ENCODE data around the gene UBE2S.

Gene UBE2S

DNA sequence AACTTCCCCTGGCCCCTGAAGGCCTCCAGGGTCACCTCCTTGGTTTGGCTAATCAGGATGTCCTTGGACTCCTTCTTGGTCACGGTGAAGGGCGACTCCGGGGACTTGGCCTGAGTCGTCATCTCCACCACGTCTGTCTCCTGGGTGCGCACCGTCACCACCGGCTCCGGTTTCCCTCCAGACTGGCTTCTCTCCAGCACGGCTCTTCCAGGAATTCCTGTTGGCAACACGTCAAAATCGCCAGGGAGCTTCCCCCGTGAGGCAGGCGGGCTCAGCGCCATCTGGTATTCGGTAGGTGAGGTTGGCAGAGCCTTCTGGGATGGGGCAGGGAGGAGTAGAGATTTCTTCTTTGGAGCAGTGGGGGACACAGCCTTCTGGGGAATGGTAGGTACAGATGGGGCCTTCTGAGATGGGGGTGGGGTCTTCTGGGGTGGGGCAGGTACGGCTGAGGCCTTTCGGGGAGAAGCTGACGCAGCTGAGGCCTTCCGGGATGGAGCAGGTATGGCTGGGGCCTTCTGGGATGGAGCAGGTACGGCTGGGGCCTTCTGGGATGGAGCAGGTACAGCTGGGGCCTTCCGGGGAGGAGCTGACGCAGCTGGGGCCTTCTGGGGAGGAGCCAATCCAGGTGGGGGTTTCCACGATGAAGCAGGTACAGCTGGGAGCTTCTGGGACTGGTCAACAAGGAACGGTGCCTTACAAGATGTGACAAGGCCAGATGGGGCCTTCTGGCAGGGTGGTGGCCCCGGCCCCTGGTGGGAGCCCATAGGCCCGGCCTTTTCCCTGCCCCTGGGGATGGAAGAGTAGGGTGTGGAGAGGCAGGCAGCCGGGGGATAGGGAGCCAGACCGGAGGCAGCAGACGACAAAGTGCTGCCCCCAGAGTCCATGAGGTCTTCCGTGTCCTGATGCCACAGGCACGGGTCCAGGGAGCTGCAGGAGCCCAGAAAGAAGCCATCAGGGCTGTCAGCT lies 48.4 kb downstream of the UBE2S start:
- DNase-seq = no peak

GRCh38 chr19:55358493-55358892 lies 49.1 kb downstream of the UBE2S start:
- no peak for DNase-seq

- peak in 1 of 3 experiments; percentile 27 for DNase-seq
Observed at GRCh38 chr19:55355213-55355821, 52.3 kb downstream of the UBE2S start.

DNA sequence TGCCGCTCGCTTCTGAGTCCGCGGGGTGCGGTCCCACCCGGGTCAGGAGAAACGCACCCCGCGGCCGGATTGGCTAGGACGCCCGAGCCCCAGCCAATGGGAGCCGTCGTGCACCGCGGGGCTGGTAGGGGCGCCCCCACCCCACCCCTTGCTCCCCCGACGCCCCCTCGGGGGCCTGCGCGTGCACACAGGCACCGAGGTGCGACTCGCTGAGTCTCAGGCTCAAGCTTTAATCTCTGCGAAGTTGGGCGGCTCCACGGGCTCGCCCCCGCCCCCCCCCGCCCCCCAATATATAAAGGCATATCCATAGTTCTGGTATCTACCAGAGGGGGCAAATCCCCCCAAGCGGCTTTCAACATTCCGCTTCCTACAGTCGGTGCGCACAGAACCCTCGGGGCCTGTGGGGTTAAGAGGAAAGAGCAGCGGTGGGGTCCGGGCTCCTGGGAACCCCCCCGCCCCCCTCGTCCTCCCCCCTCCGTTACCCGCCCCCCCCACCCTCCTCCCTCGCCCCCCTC lies 52.8 kb downstream of the UBE2S start, which contains the start of gene COX6B2:
TSS of gene COX6B2 (minus strand) at position 22 of the 515 bp plus-strand sequence. CDS start 198 bp downstream, outside the sequence.
- DNase-seq = no peak

DNA sequence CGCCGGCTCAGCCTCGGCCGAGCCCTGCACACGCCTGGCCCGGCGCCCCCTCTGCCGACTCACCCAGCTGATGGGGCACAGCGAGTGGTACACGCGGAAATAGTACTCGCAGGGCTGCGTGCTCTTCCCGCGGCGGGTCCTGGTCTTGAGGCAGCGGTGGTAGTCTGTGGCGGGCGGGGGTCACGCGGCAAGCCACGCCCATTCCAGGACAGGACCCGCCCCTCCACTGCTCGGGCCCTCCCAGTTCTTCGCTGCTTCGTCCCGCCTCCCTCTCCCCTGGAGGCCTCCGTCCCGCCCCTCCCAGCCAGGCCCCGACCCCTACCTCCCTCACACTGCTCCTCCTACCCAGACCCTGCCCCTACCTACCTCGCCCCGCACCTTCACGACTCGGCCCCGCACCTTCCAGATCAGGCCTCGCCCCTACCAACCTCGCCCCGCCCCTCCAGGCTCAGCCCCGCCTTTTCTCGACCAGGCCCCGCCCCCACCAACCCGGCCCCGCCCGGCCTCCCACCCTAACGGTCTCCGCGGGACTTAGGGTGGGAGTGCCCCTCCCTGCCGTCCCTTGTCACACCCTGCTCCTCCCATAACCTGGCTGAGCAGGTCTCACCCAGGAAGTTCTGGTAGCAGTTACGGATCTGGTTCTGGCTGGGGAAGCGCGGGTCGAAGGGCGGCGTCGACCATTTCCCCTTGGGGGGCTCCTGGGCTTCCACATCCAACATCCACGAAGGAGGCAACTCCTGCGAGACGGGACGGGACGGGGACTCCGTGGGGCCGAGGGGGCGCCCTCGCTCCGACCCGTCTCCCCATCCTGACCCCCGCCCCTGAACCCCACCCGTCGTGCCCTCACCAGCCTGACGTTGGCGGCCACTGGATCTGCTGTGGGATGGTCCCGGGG lies 53.5 kb downstream of the UBE2S start:
- peak; percentile 55 to 62 (median 59) for DNase-seq

GRCh38 chr19:55353356-55353802 lies 54.2 kb downstream of the UBE2S start:
- peak in 1 of 3 experiments; percentile 47 for DNase-seq

DNA sequence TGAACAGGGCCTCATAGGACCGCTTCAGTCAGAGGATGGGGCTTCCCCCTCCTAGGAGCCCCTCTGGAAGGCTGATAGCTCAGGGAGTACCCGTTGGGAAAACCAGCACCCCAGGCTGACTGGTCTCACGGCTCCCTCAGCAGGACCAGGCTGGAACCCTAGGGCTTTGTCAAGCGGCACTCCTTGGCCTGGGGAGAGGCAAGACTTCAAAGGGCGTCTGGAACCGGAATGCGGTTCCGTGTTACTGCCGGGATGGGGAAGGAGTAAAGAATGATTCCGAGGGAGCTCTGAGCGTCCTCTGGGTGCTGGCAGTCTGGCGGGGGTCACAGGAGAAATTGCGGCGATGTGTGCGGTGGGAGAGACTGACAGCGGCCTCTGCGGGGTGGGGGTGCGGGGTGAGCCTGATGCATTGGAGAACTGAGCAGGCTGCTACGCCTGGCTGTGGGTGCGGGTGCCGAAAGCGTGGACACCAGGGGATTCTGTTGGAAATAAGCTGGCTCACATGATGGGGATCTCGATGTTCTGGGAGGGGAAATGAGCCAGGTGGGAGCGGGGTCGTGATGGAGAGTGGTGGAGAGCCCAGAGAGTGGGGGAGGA lies 54.9 kb downstream of the UBE2S start:
- DNase-seq = no peak

- no peak for DNase-seq
Observed at GRCh38 chr19:55352040-55352439, 55.5 kb downstream of the UBE2S start.

GRCh38 chr19:55350620-55351315 lies 56.8 kb downstream of the UBE2S start:
- no peak for DNase-seq

Data from NCI-H1417 (cell line).